ENCODE results near the gene MYOF.
"Not testable (repeated sequence)": the region's sequence is repeated elsewhere in the genome, so short reads cannot be mapped to it uniquely, and the experiment has no call there.

MYOF gene

GRCh38 chr10:93420091-93420490 lies 62.0 kb downstream of the MYOF start:
- no peak for DNase-seq

- DNase-seq, result not testable (repeated sequence)
Measured at GRCh38 chr10:93419016-93419415, 63.1 kb downstream of the MYOF start.

- no peak for DNase-seq
Measured at GRCh38 chr10:93417921-93418320, 64.2 kb downstream of the MYOF start.

GRCh38 chr10:93417266-93417665 lies 64.9 kb downstream of the MYOF start:
- peak; percentile 63 for DNase-seq

GRCh38 chr10:93416824-93417223 lies 65.3 kb downstream of the MYOF start:
- no peak for DNase-seq

- DNase-seq, result no peak
Measured at GRCh38 chr10:93415693-93416092, 66.4 kb downstream of the MYOF start.

- no peak for DNase-seq
Measured at GRCh38 chr10:93413252-93413689, 68.9 kb downstream of the MYOF start.

- no peak for DNase-seq
Measured at GRCh38 chr10:93412801-93413200, 69.3 kb downstream of the MYOF start.

GRCh38 chr10:93410697-93411348 lies 71.3 kb downstream of the MYOF start:
- DNase-seq, result no peak

- DNase-seq, result no peak
Measured at GRCh38 chr10:93408783-93409182, 73.4 kb downstream of the MYOF start.

- no peak for DNase-seq
Measured at GRCh38 chr10:93406364-93407145, 75.6 kb downstream of the MYOF start.

GRCh38 chr10:93404048-93404354 lies 78.1 kb downstream of the MYOF start:
- DNase-seq, result no peak

GRCh38 chr10:93403152-93404047 lies 78.7 kb downstream of the MYOF start:
- no peak for DNase-seq

GRCh38 chr10:93402192-93402591 lies 79.9 kb downstream of the MYOF start:
- no peak for DNase-seq

- no peak for DNase-seq
Measured at GRCh38 chr10:93398528-93398927, 83.6 kb downstream of the MYOF start.

- DNase-seq, result no peak
Measured at GRCh38 chr10:93397020-93397419, 85.1 kb downstream of the MYOF start.

- no peak for DNase-seq
Measured at GRCh38 chr10:93393211-93393610, 88.9 kb downstream of the MYOF start.

GRCh38 chr10:93392121-93392520 lies 90.0 kb downstream of the MYOF start:
- no peak for DNase-seq

GRCh38 chr10:93390306-93391090 lies 91.6 kb downstream of the MYOF start:
- no peak for DNase-seq

GRCh38 chr10:93386631-93387369 lies 95.3 kb downstream of the MYOF start:
- no peak for DNase-seq

GRCh38 chr10:93385345-93385744 lies 96.8 kb downstream of the MYOF start:
- DNase-seq, result no peak

- DNase-seq, result no peak
Measured at GRCh38 chr10:93384006-93384405, 98.1 kb downstream of the MYOF start.
